NCI-H510A (cell line): ENCODE measurements around the gene EEF1AKMT1.
"Not testable (repeated sequence)": the region's sequence is repeated elsewhere in the genome, so short reads cannot be mapped to it uniquely, and the experiment has no call there.

Experiments used
- DNase-seq: peaks from one replicate; lab custom pipeline; 2025; lab: John Stamatoyannopoulos, UW

EEF1AKMT1 gene

GRCh38 chr13:20696073-20696472 is 77.7 kb downstream of the EEF1AKMT1 start:
- DNase-seq, result no peak

GRCh38 chr13:20691616-20692015 is 82.1 kb downstream of the EEF1AKMT1 start:
- DNase-seq, result no peak

GRCh38 chr13:20689291-20689690 is 84.5 kb downstream of the EEF1AKMT1 start:
- DNase-seq, result no peak

DNA sequence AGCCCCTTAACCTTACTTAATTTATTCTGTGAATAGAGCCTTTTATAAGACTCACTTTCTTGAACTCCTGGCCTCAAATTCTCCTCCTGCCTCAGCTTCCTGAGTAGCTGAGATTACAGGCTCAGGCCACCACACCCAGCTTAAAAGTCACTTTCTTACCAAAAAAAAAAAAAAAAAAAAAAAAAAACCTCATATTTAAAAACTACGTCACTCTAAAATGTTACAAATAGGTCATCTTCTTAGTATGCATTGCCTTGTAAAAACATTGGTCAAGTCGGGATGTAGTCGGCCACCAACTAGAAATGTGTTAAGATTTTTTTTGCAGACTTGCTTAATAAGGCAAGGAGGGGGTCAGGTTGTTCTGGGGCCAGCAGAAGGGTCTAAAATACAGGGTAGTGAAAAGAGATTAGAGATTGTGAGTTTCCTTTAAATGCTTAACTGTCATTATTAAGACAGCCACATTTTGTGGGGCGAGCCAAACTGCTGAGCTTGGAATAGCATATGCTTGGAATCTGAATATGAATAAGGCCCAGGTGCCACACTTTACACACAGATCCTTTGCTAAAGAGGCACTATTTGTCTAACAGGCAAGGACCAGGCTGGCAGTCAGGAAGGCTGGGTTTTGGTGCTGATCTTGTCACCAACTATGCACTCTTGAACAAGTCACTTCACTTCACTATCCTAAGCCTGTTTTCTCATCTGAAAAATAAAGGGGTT is 86.7 kb downstream of the EEF1AKMT1 start:
- DNase-seq, result no peak

DNA sequence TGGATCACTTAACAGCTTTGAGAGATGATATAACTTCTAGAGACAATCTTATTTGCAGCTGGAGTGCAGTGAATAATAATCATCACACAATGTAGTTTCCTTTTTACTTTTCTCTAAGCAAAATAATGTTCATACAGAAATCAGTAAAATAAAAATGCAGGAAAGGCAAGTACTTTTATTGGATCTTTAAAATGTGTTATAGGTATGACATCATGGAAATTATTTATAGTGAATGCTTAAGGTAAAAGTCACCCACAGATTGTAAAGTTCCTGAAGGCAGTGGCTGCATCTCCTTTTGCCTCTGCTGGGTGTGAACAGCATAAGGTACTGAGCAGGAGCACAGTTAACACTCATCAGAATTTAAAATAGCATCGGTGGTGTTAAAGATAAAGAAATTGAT is 87.6 kb downstream of the EEF1AKMT1 start:
- no peak for DNase-seq

GRCh38 chr13:20685092-20685491 is 88.7 kb downstream of the EEF1AKMT1 start:
- no peak for DNase-seq

DNA sequence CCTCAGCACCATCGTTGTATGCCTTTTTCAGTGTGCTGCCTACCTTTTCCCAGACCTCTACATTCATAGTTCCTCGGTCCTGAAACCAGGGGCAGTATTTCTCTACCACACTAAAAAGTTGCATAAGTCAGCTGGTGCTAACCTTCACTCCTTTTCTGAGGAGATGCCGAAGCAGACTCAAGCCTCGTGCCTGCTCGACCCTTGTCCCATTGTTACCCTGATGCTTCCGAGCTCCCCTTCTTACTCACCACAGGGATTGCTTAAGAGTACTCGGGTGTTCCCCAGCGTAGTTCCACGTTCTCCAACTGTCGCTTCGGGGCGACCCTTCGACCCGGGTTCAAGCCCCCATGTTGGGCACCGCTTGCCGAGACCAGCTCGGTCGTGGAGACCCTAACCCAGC is 89.2 kb downstream of the EEF1AKMT1 start:
- DNase-seq, result no peak

- DNase-seq, result no peak
These were observed 89.7 kb downstream of the EEF1AKMT1 start for GRCh38 chr13:20684041-20684440.

DNA sequence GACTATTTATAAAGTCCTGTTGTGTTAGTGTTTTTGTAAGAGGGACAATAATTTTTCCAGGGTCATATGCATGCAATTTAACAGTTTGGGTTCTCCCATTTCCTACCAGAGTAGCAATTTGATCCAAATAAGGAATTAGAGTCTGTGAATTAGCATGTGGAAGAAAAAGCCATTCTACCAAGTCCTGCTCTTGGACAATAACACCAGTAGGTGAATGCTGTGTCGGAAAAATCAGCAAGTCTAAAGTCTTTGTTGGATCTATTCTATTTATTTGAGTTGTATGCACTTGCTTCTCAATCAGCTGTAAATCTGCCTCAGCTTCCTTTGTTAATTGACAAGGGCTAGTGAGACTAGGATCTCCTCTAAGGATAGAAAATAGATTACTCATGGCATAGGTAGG is 91.7 kb downstream of the EEF1AKMT1 start:
- no peak for DNase-seq

DNA sequence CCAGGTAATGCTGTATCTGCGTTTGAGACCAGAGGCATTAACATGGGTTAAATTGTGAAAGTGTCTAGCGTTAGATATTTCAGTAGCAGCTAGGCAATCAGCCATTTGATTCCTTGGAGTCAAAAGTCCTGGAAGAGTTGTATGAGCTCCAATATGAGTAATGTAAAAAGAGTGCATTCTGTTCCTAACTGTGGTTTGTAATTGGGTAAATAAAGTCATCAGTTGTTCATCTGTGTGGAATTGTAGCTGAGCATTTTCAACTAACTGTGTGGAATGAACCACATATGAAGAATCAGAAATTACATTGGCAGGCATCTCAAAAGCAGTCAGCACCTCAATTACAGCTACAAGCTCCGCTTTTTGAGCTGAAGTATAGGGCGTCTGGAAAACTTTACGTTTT is 92.3 kb downstream of the EEF1AKMT1 start:
- DNase-seq, result not testable (repeated sequence)

- DNase-seq, result no peak
These were observed 93.2 kb downstream of the EEF1AKMT1 start for GRCh38 chr13:20680416-20681080.

GRCh38 chr13:20679879-20680278 is 93.9 kb downstream of the EEF1AKMT1 start:
- no peak for DNase-seq
